ENCODE results near the gene NCF2.

The NCF2 gene

DNA sequence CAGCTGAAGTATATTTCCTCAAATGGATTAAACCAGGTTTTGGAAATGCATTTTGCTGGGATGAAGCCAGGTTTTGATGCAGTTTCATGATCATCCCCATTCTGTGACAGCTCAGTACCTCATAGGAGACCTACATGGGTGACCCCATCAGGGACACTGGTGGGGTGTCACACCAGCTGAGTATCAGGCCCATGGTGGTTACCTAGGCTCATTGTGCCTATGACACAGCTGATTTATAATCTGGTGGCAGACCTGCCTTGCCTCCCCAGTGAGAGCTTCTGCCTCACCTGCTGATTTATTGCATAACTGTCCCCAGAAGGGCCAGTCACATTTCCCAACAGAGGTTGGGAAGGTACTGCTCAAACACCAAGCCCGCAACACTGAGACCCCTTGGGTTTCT lies 3.8 kb downstream of the NCF2 start:
- DNase-seq, result no peak
- peaks cover 45 to 71% of the 10 kb centered on the region in 2 donors for H3K4me1 Mint-ChIP-seq
- peaks cover 2 to 3% of the 10 kb centered on the region in 2 donors for H3K9me3 Mint-ChIP-seq
- no peak for ATAC-seq (replicated peaks)
- H3K4me3 Mint-ChIP-seq, result no peak overlapping the region
- H3K27me3 Mint-ChIP-seq, result no peaks in the 10 kb centered on the region
- H3K27ac Mint-ChIP-seq, result no peak overlapping the region
- peaks cover 34 to 52% of the 10 kb centered on the region in 2 donors for H3K36me3 Mint-ChIP-seq

DNA sequence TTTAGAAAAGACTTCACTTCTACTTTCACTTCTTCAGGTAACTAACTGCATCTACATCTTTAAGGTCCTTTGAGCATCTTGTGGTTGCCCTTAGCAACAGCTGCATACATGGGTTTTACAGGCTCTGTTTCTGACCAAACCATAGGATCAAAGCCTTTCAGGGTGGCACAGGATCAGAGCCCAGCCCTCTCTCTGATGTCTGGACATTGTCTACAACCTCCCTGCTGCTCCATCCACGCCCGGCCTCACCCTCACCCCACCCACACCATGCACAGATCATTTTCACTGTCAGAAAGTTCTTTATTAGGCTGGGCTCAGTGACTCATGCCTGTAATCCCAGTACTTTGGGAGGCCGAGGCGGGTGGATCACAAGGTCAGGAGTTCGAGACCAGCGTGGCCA lies 5.2 kb downstream of the NCF2 start:
- Mint-ChIP-seq H3K4me1 (peaks cover 45 to 68% of the 10 kb centered on the region in 2 donors), H3K36me3 (peaks cover 34 to 62% of the 10 kb centered on the region in 2 donors), H3K27me3 (no peaks in the 10 kb centered on the region), H3K27ac (no peak overlapping the region), H3K9me3 (peaks cover 2 to 3% of the 10 kb centered on the region in 2 donors), H3K4me3 (no peak overlapping the region)
- no peak for ATAC-seq (replicated peaks)
- no peak for DNase-seq

DNA sequence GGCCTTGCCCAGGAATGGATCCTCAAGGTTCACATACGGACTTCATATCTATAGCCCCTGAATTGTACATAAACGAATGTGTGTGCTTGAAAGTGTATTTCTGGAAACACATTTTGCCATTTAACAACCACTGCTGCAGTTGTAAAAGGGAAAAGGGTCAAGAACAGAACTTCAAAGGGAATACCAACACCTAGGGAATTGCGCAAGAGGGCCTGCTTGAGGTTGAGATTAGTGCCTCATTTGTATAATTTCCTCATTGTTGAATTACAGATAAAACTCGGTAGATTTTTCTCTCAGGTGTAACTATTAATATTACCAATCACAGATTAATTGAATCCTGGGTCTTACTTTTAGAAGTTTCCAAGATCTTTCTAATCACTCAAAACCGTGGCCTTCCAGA lies 6.1 kb downstream of the NCF2 start:
- DNase-seq (no peak), ATAC-seq (replicated peaks) (no peak)
- no peak overlapping the region for H3K27ac Mint-ChIP-seq
- H3K9me3 Mint-ChIP-seq, result peaks cover 2 to 3% of the 10 kb centered on the region in 2 donors
- H3K4me3 Mint-ChIP-seq, result no peak overlapping the region
- H3K4me1 Mint-ChIP-seq, result peaks cover 41 to 64% of the 10 kb centered on the region in 2 donors
- no peaks in the 10 kb centered on the region for H3K27me3 Mint-ChIP-seq
- peaks cover 36 to 58% of the 10 kb centered on the region in 2 donors for H3K36me3 Mint-ChIP-seq

DNA sequence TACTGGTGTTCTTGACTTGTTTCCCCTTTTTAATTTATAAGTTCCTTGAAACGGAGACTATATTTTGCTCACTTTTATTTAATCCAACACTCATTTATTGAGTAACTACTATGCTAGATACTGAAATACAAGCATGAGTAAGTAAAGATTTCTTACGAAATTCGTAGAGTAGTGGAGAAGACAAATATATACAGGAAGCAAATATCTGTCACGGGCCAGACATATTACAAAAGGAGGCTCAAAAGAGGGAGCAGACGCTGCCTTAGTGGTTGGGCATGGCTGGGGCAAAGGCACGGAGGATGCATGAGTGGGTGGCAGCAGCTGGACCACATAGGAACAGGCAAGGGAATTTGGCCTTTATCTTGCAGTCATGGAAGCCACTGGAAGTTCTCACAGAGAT lies 6.8 kb downstream of the NCF2 start:
- peaks cover 2 to 3% of the 10 kb centered on the region in 2 donors for H3K9me3 Mint-ChIP-seq
- no peak overlapping the region for H3K4me3 Mint-ChIP-seq
- peak overlapping the region; percentile 79 for H3K27ac Mint-ChIP-seq
- H3K27me3 Mint-ChIP-seq, result no peaks in the 10 kb centered on the region
- H3K4me1 Mint-ChIP-seq, result peaks cover 36 to 62% of the 10 kb centered on the region in 2 donors
- peaks cover 42 to 61% of the 10 kb centered on the region in 2 donors for H3K36me3 Mint-ChIP-seq
- ATAC-seq (replicated peaks), result no peak
- DNase-seq, result no peak

DNA sequence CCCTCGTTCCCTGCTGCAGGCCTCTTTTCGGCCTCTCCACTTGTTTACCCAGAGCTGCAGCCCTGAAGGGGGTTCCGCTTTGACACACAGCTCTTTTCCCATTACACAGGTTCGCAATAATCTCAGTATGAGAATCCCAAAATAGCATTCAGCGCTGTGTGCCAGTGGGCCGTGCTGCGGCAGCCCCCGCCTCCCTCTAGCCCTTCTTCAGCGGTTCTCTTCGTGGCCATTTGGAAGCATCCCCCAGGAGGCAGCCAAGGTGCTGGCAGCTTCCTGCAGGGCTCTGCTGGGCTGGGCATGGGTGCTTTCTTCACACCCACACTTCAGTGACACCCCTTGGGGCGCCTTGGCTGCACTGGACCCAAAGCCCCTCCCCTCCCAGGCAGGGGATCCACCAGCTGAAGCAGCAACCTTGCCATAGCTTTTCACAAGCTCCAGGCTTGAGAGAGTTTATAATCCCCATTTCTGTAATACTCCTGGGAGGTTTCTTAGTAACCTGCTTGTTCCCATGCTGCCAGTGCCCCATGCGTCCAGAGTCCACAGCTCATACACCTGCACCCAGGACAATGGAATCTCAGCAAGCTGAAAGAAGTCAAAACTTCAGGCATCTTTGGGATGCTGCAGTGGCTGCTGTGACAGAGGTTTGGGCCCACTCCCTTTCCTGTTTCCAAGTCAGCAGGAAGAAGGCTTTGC lies 8.1 kb downstream of the NCF2 start:
- H3K9me3 Mint-ChIP-seq, result peaks cover 2 to 3% of the 10 kb centered on the region in 2 donors

DNA sequence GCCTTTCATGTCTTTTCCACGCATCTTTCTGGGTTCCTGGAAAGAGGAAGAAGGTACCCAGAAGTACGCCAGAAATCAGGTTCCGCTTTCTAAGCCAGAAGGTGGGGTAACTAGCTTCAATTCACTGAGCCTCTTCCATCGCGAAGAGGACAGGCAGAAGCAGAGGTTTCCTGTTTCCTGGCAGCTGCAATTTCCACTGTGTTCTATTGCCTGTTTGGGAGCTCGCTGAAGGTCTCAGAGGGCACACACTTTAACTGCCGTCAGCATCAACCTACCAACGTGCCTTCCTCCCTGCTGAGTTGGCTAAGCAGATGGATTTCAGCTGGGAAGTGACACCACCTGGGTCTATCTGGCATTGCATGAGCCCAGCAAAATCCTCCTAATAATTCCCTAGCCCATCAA lies 10.0 kb downstream of the NCF2 start:
- ATAC-seq (replicated peaks), result peak; percentile 90 to 93
- peak; percentile 63 for DNase-seq
- Mint-ChIP-seq H3K27ac (peak overlapping the region; percentile 93), H3K9me3 (peaks cover 2 to 3% of the 10 kb centered on the region in 2 donors), H3K4me1 (peaks cover 41 to 79% of the 10 kb centered on the region in 2 donors), H3K4me3 (peak overlapping the region; percentile 29 to 57), H3K36me3 (peaks cover 53 to 66% of the 10 kb centered on the region in 2 donors), H3K27me3 (no peaks in the 10 kb centered on the region)

More for the DNA sequence above, 8.1 kb downstream of the NCF2 start:
- ATAC-seq (replicated peaks) (no peak), DNase-seq (no peak)
- Mint-ChIP-seq H3K27me3 (no peaks in the 10 kb centered on the region), H3K4me1 (peaks cover 39 to 73% of the 10 kb centered on the region in 2 donors), H3K27ac (peak overlapping the region; percentile 81), H3K4me3 (peak overlapping the region in 1 of 2 donors; percentile 55), H3K36me3 (peaks cover 52 to 66% of the 10 kb centered on the region in 2 donors)

DNA sequence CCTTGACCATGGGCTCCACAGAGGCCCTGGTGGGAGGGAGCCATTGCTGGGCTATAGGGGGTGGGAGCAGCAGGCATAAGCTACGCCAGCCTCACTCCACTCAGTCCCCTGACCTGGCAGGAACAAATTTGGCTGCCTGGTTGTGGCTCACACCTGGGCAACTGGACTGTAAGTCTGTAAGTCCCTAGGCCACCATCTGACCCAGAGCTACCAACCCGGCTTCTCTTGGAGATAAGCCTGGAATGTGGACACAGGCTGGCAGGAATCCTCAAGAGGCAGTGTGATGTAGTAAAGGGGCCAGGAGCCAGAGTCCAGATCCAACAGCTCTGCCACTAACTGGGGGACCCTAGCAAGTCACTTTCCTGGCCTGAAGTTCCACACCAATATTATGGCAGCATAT lies 11.4 kb downstream of the NCF2 start:
- DNase-seq (no peak), ATAC-seq (replicated peaks) (no peak)
- Mint-ChIP-seq H3K4me3 (no peak overlapping the region), H3K4me1 (peaks cover 35 to 68% of the 10 kb centered on the region in 2 donors), H3K9me3 (peaks cover 2 to 3% of the 10 kb centered on the region in 2 donors), H3K27ac (no peak overlapping the region), H3K36me3 (peaks cover 59 to 63% of the 10 kb centered on the region in 2 donors), H3K27me3 (no peaks in the 10 kb centered on the region)

DNA sequence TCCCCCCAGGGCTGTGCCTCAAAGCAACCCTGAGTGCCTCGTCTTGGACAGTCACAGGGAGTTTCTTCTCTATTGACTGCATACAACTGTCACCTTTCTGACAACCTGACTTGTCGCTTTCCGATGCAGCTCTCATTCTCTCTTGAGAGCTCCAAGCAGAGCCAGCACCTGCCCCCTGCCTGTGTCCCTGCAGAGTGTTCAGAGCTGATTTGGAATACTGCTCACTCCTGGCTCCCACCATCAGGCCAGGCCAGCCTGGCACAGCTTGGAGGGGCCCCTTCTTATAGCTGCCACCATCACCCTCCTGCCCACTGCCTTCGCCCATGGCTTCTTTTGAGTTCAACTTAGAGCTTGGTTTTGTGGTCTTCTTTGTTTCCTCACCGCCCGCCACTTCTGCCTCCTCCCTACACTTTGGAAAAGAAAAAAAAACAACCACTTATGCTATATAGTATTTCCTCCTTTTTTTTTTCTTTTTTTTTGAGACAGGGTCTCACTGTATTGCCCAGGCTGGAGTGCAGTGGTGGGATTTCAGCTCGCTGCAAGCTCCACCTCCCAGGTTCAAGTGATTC lies 12.3 kb downstream of the NCF2 start:
- DNase-seq, result no peak
- Mint-ChIP-seq H3K9me3 (peaks cover 2 to 3% of the 10 kb centered on the region in 2 donors), H3K4me1 (peaks cover 31 to 61% of the 10 kb centered on the region in 2 donors), H3K27me3 (no peaks in the 10 kb centered on the region), H3K36me3 (peaks cover 61 to 62% of the 10 kb centered on the region in 2 donors), H3K4me3 (no peak overlapping the region), H3K27ac (peak overlapping the region; percentile 68)
- no peak for ATAC-seq (replicated peaks)

DNA sequence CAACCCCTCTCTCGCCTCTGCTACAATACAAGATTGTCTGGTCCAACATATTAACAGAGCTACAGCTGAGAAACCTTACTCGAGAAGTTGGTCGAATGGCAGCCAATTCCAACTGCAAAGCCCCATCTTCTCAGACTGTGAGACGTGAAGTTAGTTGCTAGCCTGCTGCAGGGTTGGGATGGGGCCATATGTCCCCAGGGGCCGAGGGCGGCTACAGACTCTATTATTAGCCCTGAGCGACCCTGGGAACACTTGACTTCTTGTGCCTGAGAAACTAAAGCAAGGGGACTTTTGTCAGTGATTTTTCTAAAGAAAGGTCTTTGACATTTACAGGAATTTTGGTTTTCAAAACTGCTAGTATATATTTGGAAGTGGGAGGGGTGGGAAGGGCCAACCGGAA lies 13.7 kb downstream of the NCF2 start:
- Mint-ChIP-seq H3K9me3 (no peaks in the 10 kb centered on the region), H3K4me3 (no peak overlapping the region), H3K4me1 (peaks cover 22 to 47% of the 10 kb centered on the region in 2 donors), H3K27me3 (no peaks in the 10 kb centered on the region), H3K27ac (no peak overlapping the region), H3K36me3 (peaks cover 61 to 62% of the 10 kb centered on the region in 2 donors)
- ATAC-seq (replicated peaks), result no peak
- DNase-seq, result no peak

DNA sequence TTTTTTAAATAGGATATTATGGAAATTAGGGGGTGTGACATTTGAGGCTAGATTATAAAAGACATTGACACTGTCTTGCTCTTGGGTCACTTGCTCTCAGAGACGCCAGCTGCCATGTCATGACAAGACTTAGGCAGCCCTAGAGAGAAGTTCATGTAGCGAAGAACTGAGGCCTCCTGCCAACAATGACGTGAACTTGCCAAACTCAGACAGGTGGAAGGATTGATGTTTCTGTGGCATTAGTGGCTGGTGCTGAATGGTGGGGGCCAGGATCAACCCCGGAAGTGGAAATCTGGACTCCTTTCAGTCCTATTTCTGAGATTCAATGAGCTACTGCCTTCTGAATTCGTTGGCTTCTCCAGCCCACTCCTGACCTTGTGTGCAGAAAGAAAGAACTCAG lies 14.7 kb downstream of the NCF2 start:
- H3K9me3 Mint-ChIP-seq, result no peaks in the 10 kb centered on the region

DNA sequence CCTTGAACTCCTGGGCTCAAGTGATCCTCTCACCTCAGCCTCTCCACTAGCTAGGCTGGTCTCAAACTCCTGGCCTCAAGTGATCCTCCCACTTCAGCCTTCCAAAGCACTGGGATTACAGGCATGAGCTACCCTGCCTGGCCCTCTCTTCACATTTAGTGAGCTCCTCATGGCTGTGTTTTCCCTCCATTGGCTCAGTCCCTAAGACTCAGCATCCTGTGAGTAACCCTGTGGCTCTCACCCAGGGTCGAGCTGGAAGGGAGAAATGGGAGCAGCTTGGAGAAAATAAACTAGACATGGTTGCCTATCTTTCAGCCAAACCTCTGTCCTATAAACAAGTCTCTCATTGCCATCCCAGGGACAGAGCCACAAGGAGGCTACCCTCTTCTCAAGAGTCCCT lies 17.5 kb downstream of the NCF2 start:
- ATAC-seq (replicated peaks) (no peak), DNase-seq (no peak)
- Mint-ChIP-seq H3K36me3 (peaks cover 75 to 76% of the 10 kb centered on the region in 2 donors), H3K27ac (peak overlapping the region; percentile 69), H3K27me3 (no peaks in the 10 kb centered on the region), H3K4me3 (no peak overlapping the region), H3K4me1 (peaks cover 23 to 49% of the 10 kb centered on the region in 2 donors), H3K9me3 (peaks cover 2 to 7% of the 10 kb centered on the region in 2 donors)

More for the DNA sequence above, 14.7 kb downstream of the NCF2 start:
- no peaks in the 10 kb centered on the region for H3K27me3 Mint-ChIP-seq
- H3K4me3 Mint-ChIP-seq, result no peak overlapping the region
- H3K4me1 Mint-ChIP-seq, result peaks cover 21 to 42% of the 10 kb centered on the region in 2 donors
- DNase-seq, result no peak
- H3K36me3 Mint-ChIP-seq, result peaks cover 62 to 66% of the 10 kb centered on the region in 2 donors
- ATAC-seq (replicated peaks), result no peak
- H3K27ac Mint-ChIP-seq, result no peak overlapping the region

DNA sequence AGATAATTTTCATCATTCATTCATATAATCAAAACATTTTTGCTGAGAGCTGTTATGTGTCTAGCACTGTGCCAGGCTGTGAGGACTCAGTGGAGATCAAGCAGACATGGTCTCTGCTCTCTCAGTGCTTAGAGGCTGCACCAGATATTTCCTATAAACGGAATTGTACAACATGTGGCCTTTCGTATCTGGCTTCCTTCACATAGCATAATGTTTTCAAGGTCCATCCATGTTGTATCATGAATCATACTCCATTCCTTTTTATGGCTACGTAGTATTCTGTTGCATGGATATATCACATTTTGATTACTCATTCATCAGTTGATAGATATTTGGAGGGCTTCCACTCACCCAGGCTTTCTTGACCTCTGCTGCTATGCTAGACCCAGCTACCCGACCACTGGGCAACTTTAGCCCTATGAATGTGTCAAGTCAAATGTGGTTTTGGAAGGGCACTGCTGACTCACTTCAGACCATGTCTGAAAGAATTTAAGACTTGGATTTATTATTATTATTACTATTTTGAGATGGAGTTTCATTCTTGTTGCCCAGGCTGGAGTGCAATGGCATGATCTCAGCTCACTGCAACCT lies 18.5 kb downstream of the NCF2 start:
- Mint-ChIP-seq H3K4me3 (no peak overlapping the region), H3K9me3 (peaks cover 2 to 7% of the 10 kb centered on the region in 2 donors), H3K27ac (no peak overlapping the region), H3K36me3 (peaks cover 77 to 85% of the 10 kb centered on the region in 2 donors), H3K4me1 (peaks cover 28 to 49% of the 10 kb centered on the region in 2 donors), H3K27me3 (no peaks in the 10 kb centered on the region)
- DNase-seq (no peak), ATAC-seq (replicated peaks) (no peak)

DNA sequence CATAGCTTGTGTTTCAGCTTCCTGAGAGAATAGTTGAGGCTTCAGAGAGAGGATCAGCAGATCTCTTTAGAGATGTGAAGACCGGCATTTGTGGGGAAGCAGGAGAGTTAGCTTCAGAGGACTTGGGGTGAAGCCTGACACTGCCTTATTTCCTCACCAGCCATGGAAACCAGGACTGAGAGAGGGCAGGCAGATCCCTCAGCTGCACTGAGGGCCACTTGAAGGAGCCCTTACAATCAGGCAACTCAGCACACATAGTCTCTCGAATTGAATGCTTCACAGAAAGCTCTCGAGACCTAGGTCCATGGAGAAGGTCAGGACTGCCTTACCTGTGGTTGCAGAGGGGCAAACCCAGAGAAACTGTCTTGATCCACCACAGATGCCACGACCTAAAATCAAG lies 19.8 kb downstream of the NCF2 start:
- no peaks in the 10 kb centered on the region for H3K27me3 Mint-ChIP-seq

DNA sequence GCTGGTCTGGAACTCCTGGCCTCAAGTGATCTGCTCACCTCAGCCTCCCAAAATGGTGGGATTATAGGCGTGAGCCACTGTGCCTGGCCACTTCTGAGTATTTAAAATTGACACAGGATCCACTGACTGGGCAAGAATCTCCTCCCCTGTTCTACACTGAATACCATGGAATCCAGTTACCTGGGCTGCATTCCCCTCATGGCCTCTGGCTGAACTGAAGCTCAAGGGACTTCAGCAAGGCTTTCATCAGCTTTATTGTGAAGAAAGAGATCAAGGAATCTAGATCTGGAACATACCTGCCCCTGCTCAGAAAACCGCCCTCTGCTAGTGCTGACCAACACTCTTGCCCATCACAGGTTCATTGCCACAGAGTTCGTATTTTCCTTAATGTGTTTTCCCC lies 20.5 kb downstream of the NCF2 start:
- no peak overlapping the region for H3K4me3 Mint-ChIP-seq
- DNase-seq (no peak), ATAC-seq (replicated peaks) (no peak)
- H3K36me3 Mint-ChIP-seq, result peaks cover 77 to 90% of the 10 kb centered on the region in 2 donors
- peak overlapping the region; percentile 37 for H3K27ac Mint-ChIP-seq
- peaks cover 4 to 7% of the 10 kb centered on the region in 2 donors for H3K9me3 Mint-ChIP-seq
- peaks cover 33 to 58% of the 10 kb centered on the region in 2 donors for H3K4me1 Mint-ChIP-seq
- H3K27me3 Mint-ChIP-seq, result no peaks in the 10 kb centered on the region

More for the DNA sequence above, 19.8 kb downstream of the NCF2 start:
- H3K4me1 Mint-ChIP-seq, result peaks cover 30 to 51% of the 10 kb centered on the region in 2 donors
- H3K9me3 Mint-ChIP-seq, result peaks cover 4 to 7% of the 10 kb centered on the region in 2 donors
- no peak overlapping the region for H3K27ac Mint-ChIP-seq
- peaks cover 73 to 87% of the 10 kb centered on the region in 2 donors for H3K36me3 Mint-ChIP-seq
- ATAC-seq (replicated peaks) (no peak), DNase-seq (no peak)
- no peak overlapping the region for H3K4me3 Mint-ChIP-seq
